H9 (cell line): ENCODE data around the gene MYCBP2. TPM values are rescaled to one million over a fixed set of nuclear protein-coding genes. Genes with fewer than 3 reads are reported as not detected.

Source experiments
- DNase-seq: peaks from one replicate; pipeline ENCODE4 v3.0.0-alpha.2; 2017
- H2AFZ ChIP-seq: one replicate; pipeline ENCODE4 v1.6.1; 2013; ENCODE audit warnings: mild to moderate bottlenecking, low read length, control low read depth, moderate library complexity
- H2AK5ac ChIP-seq: 2 replicates; pipeline ENCODE4 v1.6.1; 2013; ENCODE audit warnings: low read length, control low read depth, mixed read lengths; ENCODE audit not compliant: insufficient read length
- H2BK120ac ChIP-seq: one replicate; pipeline ENCODE4 v1.6.1; 2013; ENCODE audit warnings: low read depth, mild to moderate bottlenecking, low read length, control low read depth, inconsistent platforms; ENCODE audit not compliant: poor library complexity, severe bottlenecking
- H2BK12ac ChIP-seq: 2 replicates; pipeline ENCODE4 v1.6.1; 2013; ENCODE audit warnings: low read length, control low read depth, mixed read lengths, low read depth; ENCODE audit not compliant: insufficient read length
- H2BK15ac ChIP-seq: 2 replicates; pipeline ENCODE4 v1.6.1; 2013; ENCODE audit warnings: low read depth, low read length, control low read depth
- H2BK20ac ChIP-seq: one replicate; pipeline ENCODE4 v1.6.1; 2013; ENCODE audit warnings: low read depth, mild to moderate bottlenecking, low read length, control low read depth, inconsistent platforms; ENCODE audit not compliant: poor library complexity, severe bottlenecking
- H2BK5ac ChIP-seq: 2 replicates; pipeline ENCODE4 v1.6.1; 2013; ENCODE audit warnings: low read length, control low read depth, mixed read lengths; ENCODE audit not compliant: insufficient read length
- H3K14ac ChIP-seq: 2 replicates; pipeline ENCODE4 v1.6.1; 2013; ENCODE audit warnings: low read length, control low read depth; ENCODE audit not compliant: insufficient read depth
- H3K18ac ChIP-seq: 2 replicates; pipeline ENCODE4 v1.6.1; 2013; ENCODE audit warnings: low read depth, mild to moderate bottlenecking, mixed read lengths, low read length, control low read depth; ENCODE audit not compliant: insufficient read length
- H3K23ac ChIP-seq: 2 replicates; pipeline ENCODE4 v1.6.1; 2013; ENCODE audit warnings: low read length, control low read depth, mixed read lengths, low read depth; ENCODE audit not compliant: insufficient read length
- H3K23me2 ChIP-seq: 2 replicates; pipeline ENCODE4 v1.6.1; 2013; ENCODE audit warnings: low read depth, mild to moderate bottlenecking, mixed read lengths, low read length, control low read depth; ENCODE audit not compliant: insufficient read length, poor library complexity, severe bottlenecking
- H3K27ac ChIP-seq: 2 replicates; pipeline ENCODE4 v1.5.1; 2013; ENCODE audit warnings: low read length, control low read depth, mixed read lengths, low read depth; ENCODE audit not compliant: insufficient read length
- H3K27me3 ChIP-seq: 2 replicates; pipeline ENCODE4 v1.6.1; 2013; ENCODE audit warnings: low read length, control low read depth, inconsistent platforms; ENCODE audit not compliant: insufficient read depth
- H3K4ac ChIP-seq: 2 replicates; pipeline ENCODE4 v1.6.1; 2013; ENCODE audit warnings: low read depth, mild to moderate bottlenecking, control low read depth, inconsistent platforms, low read length, moderate library complexity
- H3K4me1 ChIP-seq: 2 replicates; pipeline ENCODE4 v1.6.1; 2013; ENCODE audit warnings: low read length, control low read depth, inconsistent platforms; ENCODE audit not compliant: insufficient read depth
- H3K4me2 ChIP-seq: 2 replicates; pipeline ENCODE4 v1.6.1; 2013; ENCODE audit warnings: low read length, control low read depth, mixed read lengths; ENCODE audit not compliant: insufficient read length, insufficient read depth
- H3K56ac ChIP-seq: 2 replicates; pipeline ENCODE4 v1.6.1; 2013; ENCODE audit warnings: low read depth, mild to moderate bottlenecking, mixed read lengths, low read length, control low read depth; ENCODE audit not compliant: insufficient read length
- H3K79me1 ChIP-seq: 2 replicates; pipeline ENCODE4 v1.6.1; 2013; ENCODE audit warnings: low read depth, mild to moderate bottlenecking, moderate library complexity, low read length, control low read depth, inconsistent platforms; ENCODE audit not compliant: insufficient read depth, poor library complexity, severe bottlenecking
- H3K79me2 ChIP-seq: 2 replicates; pipeline ENCODE4 v1.6.1; 2013; ENCODE audit warnings: low read length, control low read depth, inconsistent platforms; ENCODE audit not compliant: insufficient read depth
- H3K9ac ChIP-seq: 2 replicates; pipeline ENCODE4 v1.6.1; 2013; ENCODE audit warnings: low read length, control low read depth, mixed read lengths; ENCODE audit not compliant: insufficient read length; ENCODE audit errors: extremely low read depth
- H3K9me3 ChIP-seq: one replicate; pipeline ENCODE4 v1.6.1; 2013; ENCODE audit warnings: low read depth, low read length, inconsistent platforms; ENCODE audit not compliant: control insufficient read depth
- H3T11ph ChIP-seq: one replicate; pipeline ENCODE4 v1.6.1; 2013; ENCODE audit warnings: mild to moderate bottlenecking, low read length, control low read depth, inconsistent platforms
- H4K20me1 ChIP-seq: one replicate; pipeline ENCODE4 v1.6.1; 2013; ENCODE audit not compliant: control insufficient read depth, insufficient read length, insufficient read depth
- H4K5ac ChIP-seq: 2 replicates; pipeline ENCODE4 v1.6.1; 2013; ENCODE audit warnings: low read depth, mild to moderate bottlenecking, mixed read lengths, low read length, control low read depth; ENCODE audit not compliant: insufficient read length
- H4K8ac ChIP-seq: replicated peaks from 2 replicates; pipeline ENCODE4 v1.6.1; 2013; ENCODE audit warnings: low read length, control low read depth, mixed read lengths, low read depth; ENCODE audit not compliant: insufficient read length
- H4K91ac ChIP-seq: 2 replicates; pipeline ENCODE4 v1.6.1; 2013; ENCODE audit warnings: low read depth, mild to moderate bottlenecking, moderate library complexity, mixed read lengths, low read length, control low read depth; ENCODE audit not compliant: insufficient read length
- H3K27ac Mint-ChIP-seq, 3 experiments: 2 replicates in 2 of 3; 3 replicates in 1 of 3; pipeline ENCODE4 v1.8.0; 2020 to 2021; ENCODE audit warnings: mixed read lengths in 3 of 3, mild to moderate bottlenecking in 1 of 3, moderate library complexity in 1 of 3
- H3K27me3 Mint-ChIP-seq: 2 replicates; pipeline ENCODE4 v1.8.0; 2021; ENCODE audit warnings: low read depth, mild to moderate bottlenecking, moderate library complexity, mixed read lengths
- H3K36me3 Mint-ChIP-seq, 3 experiments: 2 replicates in 2 of 3; 3 replicates in 1 of 3; pipeline ENCODE4 v1.8.0; 2020 to 2021; ENCODE audit warnings: low read depth in 3 of 3, mixed read lengths in 3 of 3; ENCODE audit not compliant: insufficient read depth in 1 of 3
- H3K4me1 Mint-ChIP-seq, 2 experiments: 2 replicates each; pipeline ENCODE4 v1.8.0; 2020; ENCODE audit warnings: mixed read lengths in 2 of 2
- H3K4me3 Mint-ChIP-seq, 2 experiments: 2 replicates in 1 of 2; 3 replicates in 1 of 2; pipeline ENCODE4 v1.8.0; 2020 to 2021; ENCODE audit warnings: mild to moderate bottlenecking in 2 of 2, mixed read lengths in 2 of 2, moderate library complexity in 1 of 2
- H3K9me3 Mint-ChIP-seq, 2 experiments: 2 replicates in 1 of 2; 3 replicates in 1 of 2; pipeline ENCODE4 v1.8.0; 2020; ENCODE audit warnings: mild to moderate bottlenecking in 2 of 2, mixed read lengths in 2 of 2, moderate library complexity in 1 of 2
- WGBS: extraction: QIAGEN DNeasy Blood & Tissue Kit; methylation state at CpG from one replicate; pipeline ENCODE4 v1.1.7; 2013; ENCODE audit warnings: missing lambda C conversion rate, low lambda C conversion rate, mixed read lengths; ENCODE audit not compliant: insufficient read length; ENCODE audit errors: extremely low coverage; 5-methylcytosine and 5-hydroxymethylcytosine counted together
- total RNA-seq: library from RNA; stranded (reverse); gene quantifications from 2 replicates; pipeline ENCODE4 v1.2.1, GENCODE V29; 2021
- TF ChIP-seq, protein P1 (sequence below): fragments of 200-600 bp; sonication (generic); conservative IDR thresholded peaks from 3 replicates; pipeline ENCODE4 v1.8.0; 2021; ENCODE audit warnings: antibody characterized with exemption, mild to moderate bottlenecking

Gene MYCBP2
- total RNA-seq, 1 experiment from 2014 or later: 32.0 TPM

DNA sequence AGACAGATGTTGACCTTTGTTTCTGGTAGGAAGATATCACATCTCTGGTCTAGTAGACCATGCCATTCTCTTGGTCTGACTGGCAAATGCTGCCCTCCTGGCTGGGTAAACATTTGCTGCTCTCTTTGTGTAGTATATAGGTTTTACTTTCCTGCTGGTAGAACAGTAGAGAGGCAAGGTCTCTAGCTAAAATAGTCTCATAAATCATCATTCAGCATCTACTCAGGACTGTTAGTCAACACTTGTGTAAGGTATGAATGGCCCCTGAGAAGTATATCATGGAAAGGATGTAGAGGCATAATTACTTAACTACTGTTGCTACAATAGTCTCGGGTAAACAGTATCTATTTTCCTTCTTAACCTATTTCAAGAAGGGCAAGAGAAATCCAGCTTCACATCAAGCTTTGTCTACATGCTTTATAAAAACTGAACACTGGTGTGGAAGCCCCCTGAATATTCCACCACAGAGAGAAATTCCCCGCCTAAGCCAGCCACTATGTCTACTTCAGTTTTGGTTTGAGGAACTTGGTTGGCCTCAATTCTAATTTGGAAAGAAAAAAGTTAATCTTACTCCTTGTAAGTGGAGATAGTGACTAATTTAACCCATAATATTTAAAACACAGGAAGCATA, 18.4 kb upstream of the MYCBP2 start:
- Histone ChIP-seq H3K79me2 (no peaks in the 10 kb centered on the region), H2AK5ac (no peak overlapping the region), H2BK20ac (no peak overlapping the region), H3K9me3 (no peaks in the 10 kb centered on the region), H4K91ac (no peak overlapping the region), H3K18ac (no peak overlapping the region), H3K14ac (no peak overlapping the region), H3K9ac (no peak overlapping the region), H4K5ac (no peak overlapping the region), H4K8ac (no peak overlapping the region), H3K4me1 (no peaks in the 10 kb centered on the region), H3K4ac (no peak overlapping the region), H2BK12ac (no peak overlapping the region), H3K27me3 (no peaks in the 10 kb centered on the region), H3K27ac (no peak overlapping the region), H3K79me1 (no peaks in the 10 kb centered on the region), H2BK120ac (no peak overlapping the region), H3K23me2 (no peaks in the 10 kb centered on the region), H2AFZ (no peak overlapping the region), H3K23ac (no peak overlapping the region), H4K20me1 (no peaks in the 10 kb centered on the region), H3K4me2 (no peak overlapping the region), H3K56ac (no peak overlapping the region), H3T11ph (no peak overlapping the region), H2BK5ac (no peak overlapping the region), H2BK15ac (no peak overlapping the region)
- no peaks in the 10 kb centered on the region; a peak in 1 of 5 replicates for H3K9me3 Mint-ChIP-seq
- TF ChIP-seq, protein P1, sequence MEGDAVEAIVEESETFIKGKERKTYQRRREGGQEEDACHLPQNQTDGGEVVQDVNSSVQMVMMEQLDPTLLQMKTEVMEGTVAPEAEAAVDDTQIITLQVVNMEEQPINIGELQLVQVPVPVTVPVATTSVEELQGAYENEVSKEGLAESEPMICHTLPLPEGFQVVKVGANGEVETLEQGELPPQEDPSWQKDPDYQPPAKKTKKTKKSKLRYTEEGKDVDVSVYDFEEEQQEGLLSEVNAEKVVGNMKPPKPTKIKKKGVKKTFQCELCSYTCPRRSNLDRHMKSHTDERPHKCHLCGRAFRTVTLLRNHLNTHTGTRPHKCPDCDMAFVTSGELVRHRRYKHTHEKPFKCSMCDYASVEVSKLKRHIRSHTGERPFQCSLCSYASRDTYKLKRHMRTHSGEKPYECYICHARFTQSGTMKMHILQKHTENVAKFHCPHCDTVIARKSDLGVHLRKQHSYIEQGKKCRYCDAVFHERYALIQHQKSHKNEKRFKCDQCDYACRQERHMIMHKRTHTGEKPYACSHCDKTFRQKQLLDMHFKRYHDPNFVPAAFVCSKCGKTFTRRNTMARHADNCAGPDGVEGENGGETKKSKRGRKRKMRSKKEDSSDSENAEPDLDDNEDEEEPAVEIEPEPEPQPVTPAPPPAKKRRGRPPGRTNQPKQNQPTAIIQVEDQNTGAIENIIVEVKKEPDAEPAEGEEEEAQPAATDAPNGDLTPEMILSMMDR: no peak
- WGBS: no CpG with 5 or more reads among the region's 2 CpGs
- no peak overlapping the region for H3K4me3 Mint-ChIP-seq
- H3K36me3 Mint-ChIP-seq: no peaks in the 10 kb centered on the region
- H3K27me3 Mint-ChIP-seq: no peaks in the 10 kb centered on the region; the same call in none of the 2 replicates
- DNase-seq: no peak
- no peak overlapping the region for H3K27ac Mint-ChIP-seq
- no peaks in the 10 kb centered on the region for H3K4me1 Mint-ChIP-seq
